Body of pancreas (tissue), 4 donors: Measurements from ENCODE around the gene RALA. TPM values are rescaled to one million over a fixed set of nuclear protein-coding genes. Genes with fewer than 3 reads are reported as not detected.

ENCODE experiments used
- ATAC-seq: fragments of 150-250 bp; one replicate; pipeline ENCODE4 v1.9.1; 2016
- DNase-seq, 4 donors: peaks; one replicate each; pipeline ENCODE4 v3.0.0-alpha.2; 2019
- H3K27ac ChIP-seq, 4 donors: fragments of 200-600 bp; sonication (generic); 1 replicate in 3 of 4; 2 replicates in 1 of 4; pipeline versions ENCODE4 v1.5.1 to v1.6.1; 2016 to 2019; ENCODE audit warnings: mild to moderate bottlenecking in 1 of 4, mixed read lengths in 1 of 4, moderate library complexity in 1 of 4
- H3K27me3 ChIP-seq, 2 donors: fragments of 200-600 bp; sonication (generic); one replicate each; pipeline ENCODE4 v1.6.0; 2016; ENCODE audit warnings: mild to moderate bottlenecking in 1 of 2
- H3K36me3 ChIP-seq, 2 donors: fragments of 200-600 bp; sonication (generic); replicated peaks in 1 of 2; 2 replicates each; pipeline ENCODE4 v1.5.1; 2016; ENCODE audit warnings: low read depth in 2 of 2; ENCODE audit not compliant: insufficient read depth in 1 of 2
- H3K4me1 ChIP-seq: fragments of 200-600 bp; sonication (generic); one replicate; pipeline ENCODE4 v1.6.0; 2016
- H3K4me3 ChIP-seq, 2 donors: fragments of 200-600 bp; sonication (generic); 1 replicate in 1 of 2; 2 replicates in 1 of 2; pipeline ENCODE4 v1.5.1; 2016 to 2019
- H3K9me3 ChIP-seq, 3 donors: fragments of 200-600 bp; sonication (generic); 1 replicate in 2 of 3; 2 replicates in 1 of 3; pipeline ENCODE4 v1.5.1; 2016
- CTCF ChIP-seq, 7 experiments: fragments of 450-650 bp in 4 of 7; fragments of 200-600 bp in 3 of 7; sonication (generic) in 3 of 7; IDR thresholded peaks; one replicate each; pipeline ENCODE4 v1.5.1; 2016 to 2019; ENCODE audit warnings: antibody characterized with exemption in 7 of 7
- POLR2A ChIP-seq, 3 donors: fragments of 450-650 bp; IDR thresholded peaks; one replicate each; pipeline ENCODE4 v1.6.1; 2016; ENCODE audit warnings: antibody characterized with exemption in 3 of 3, mild to moderate bottlenecking in 2 of 3
- WGBS, 2 donors: methylation state at CpG; one replicate each; pipeline ENCODE4 v1.1.5; 2017; 5-methylcytosine and 5-hydroxymethylcytosine counted together
- intact Hi-C: fragments of 100-400 bp; cut with DNase I; formaldehyde crosslinking; loops from one replicate; pipeline ENCODE4 v1.15.1; 2023
- total RNA-seq, 2 donors: library from RNA; depleted of rRNA; stranded (reverse); fragments of >200 nt; gene quantifications; one replicate each; pipeline ENCODE4 v1.1.0, GENCODE V29; 2016

Gene RALA
- total RNA-seq, 2 donors from 2014 or later = 10.5 to 14.5 TPM

GRCh38 chr7:39670052-39670451 is 46.7 kb downstream of the RALA start:
- intact Hi-C loops = no loop called here

GRCh38 chr7:39670934-39671333 is 47.6 kb downstream of the RALA start:
- TF ChIP-seq CTCF (IDR thresholded peaks at IDR 0.05) (no peak), POLR2A (IDR thresholded peaks at IDR 0.05) (no peak)
- H3K27ac ChIP-seq = no peak overlapping the region
- no peaks in the 10 kb centered on the region for H3K27me3 ChIP-seq
- ATAC-seq = no peak
- DNase-seq = no peak
- H3K4me3 ChIP-seq = no peak overlapping the region
- 41 to 96% methylated on average over 1 of the region's 1 CpG for WGBS, 2 donors
- H3K4me1 ChIP-seq = no peaks in the 10 kb centered on the region
- no peaks in the 10 kb centered on the region for H3K9me3 ChIP-seq
- no peaks in the 10 kb centered on the region for H3K36me3 ChIP-seq
- intact Hi-C loops = no loop called here

More at GRCh38 chr7:39670052-39670451, 46.7 kb downstream of the RALA start:
- DNase-seq (no peak), ATAC-seq (no peak)
- no peaks in the 10 kb centered on the region for H3K4me1 ChIP-seq
- no peaks in the 10 kb centered on the region for H3K36me3 ChIP-seq
- H3K27me3 ChIP-seq = no peaks in the 10 kb centered on the region
- no peak for TF ChIP-seq POLR2A (IDR thresholded peaks at IDR 0.05)
- TF ChIP-seq CTCF (IDR thresholded peaks at IDR 0.05) = no peak
- no peaks in the 10 kb centered on the region for H3K9me3 ChIP-seq
- H3K4me3 ChIP-seq = no peak overlapping the region
- no peak overlapping the region for H3K27ac ChIP-seq
- WGBS, 2 donors = 91 to 100% methylated on average over 2 of the region's 2 CpGs

- no peaks in the 10 kb centered on the region for H3K27me3 ChIP-seq
- H3K4me1 ChIP-seq = no peaks in the 10 kb centered on the region
- intact Hi-C loops = no loop called here
- H3K9me3 ChIP-seq = no peaks in the 10 kb centered on the region
- DNase-seq = no peak
- no peaks in the 10 kb centered on the region for H3K36me3 ChIP-seq
- no peak for ATAC-seq
- no peak overlapping the region for H3K27ac ChIP-seq
- TF ChIP-seq CTCF (IDR thresholded peaks at IDR 0.05) (no peak), POLR2A (IDR thresholded peaks at IDR 0.05) (no peak)
- no peak overlapping the region for H3K4me3 ChIP-seq
Observed at GRCh38 chr7:39672176-39672575, 48.8 kb downstream of the RALA start.

- intact Hi-C loops = no loop called here
- Histone ChIP-seq H3K27me3 (no peaks in the 10 kb centered on the region), H3K36me3 (no peaks in the 10 kb centered on the region), H3K9me3 (no peaks in the 10 kb centered on the region), H3K4me1 (no peaks in the 10 kb centered on the region), H3K27ac (no peak overlapping the region), H3K4me3 (no peak overlapping the region)
- ATAC-seq (no peak), DNase-seq (no peak)
- 96 to 98% methylated on average over 3 of the region's 3 CpGs for WGBS, 2 donors
- TF ChIP-seq POLR2A (IDR thresholded peaks at IDR 0.05) (no peak), CTCF (IDR thresholded peaks at IDR 0.05) (no peak)
Observed at GRCh38 chr7:39673868-39674267, 50.5 kb downstream of the RALA start.

- Histone ChIP-seq H3K9me3 (no peaks in the 10 kb centered on the region), H3K36me3 (no peaks in the 10 kb centered on the region), H3K4me3 (no peak overlapping the region), H3K27ac (no peak overlapping the region), H3K27me3 (no peaks in the 10 kb centered on the region), H3K4me1 (no peaks in the 10 kb centered on the region)
- 84 to 94% methylated on average over 1 of the region's 1 CpG for WGBS, 2 donors
- intact Hi-C loops = no loop called here
- DNase-seq = no peak
- no peak for TF ChIP-seq CTCF (IDR thresholded peaks at IDR 0.05)
- TF ChIP-seq POLR2A (IDR thresholded peaks at IDR 0.05) = no peak
- no peak for ATAC-seq
Observed at GRCh38 chr7:39674406-39674805, 51.0 kb downstream of the RALA start.
